HepG2 (cell line): ENCODE data around the gene TUBGCP6. TPM values are rescaled to one million over a fixed set of nuclear protein-coding genes. Genes with fewer than 3 reads are reported as not detected.
A peak's percentile ranks its signal among the peaks of the same experiment; 100 is the strongest.

ENCODE experiments used
- ADNP ChIP-seq: sonication (generic); formaldehyde crosslinking; IDR thresholded peaks from 2 replicates; pipeline ENCODE4 v1.4.0; 2020; ENCODE audit warnings: missing genetic modification reagents
- BRD4 ChIP-seq: sonication (generic); formaldehyde crosslinking; IDR thresholded peaks from 2 replicates; pipeline ENCODE4 v1.4.0; 2020; ENCODE audit warnings: missing genetic modification reagents
- CREM ChIP-seq, 2 experiments: sonication (generic) in 1 of 2; formaldehyde crosslinking in 1 of 2; IDR thresholded peaks; 2 replicates each; pipeline versions ENCODE4 v1.4.0 to v1.6.1; 2016 to 2020; ENCODE audit warnings: antibody characterized with exemption in 1 of 2, mild to moderate bottlenecking in 1 of 2, missing genetic modification reagents in 1 of 2
- HMG20B ChIP-seq: conservative IDR thresholded peaks from 2 replicates; pipeline ENCODE4 v1.6.1; 2016; ENCODE audit warnings: missing genetic modification reagents, missing compliant biosample characterization
- MTF1 ChIP-seq: sonication (generic); formaldehyde crosslinking; IDR thresholded peaks from 2 replicates; pipeline ENCODE4 v1.5.0; 2020; ENCODE audit warnings: missing genetic modification reagents
- PHF5A ChIP-seq: IDR thresholded peaks from one replicate; pipeline ENCODE4 v1.6.1; 2018; ENCODE audit warnings: low read depth, missing genetic modification reagents; ENCODE audit not compliant: unreplicated experiment
- PRDM15 ChIP-seq: sonication (generic); formaldehyde crosslinking; IDR thresholded peaks from 2 replicates; pipeline ENCODE4 v1.4.0; 2020; ENCODE audit warnings: missing genetic modification reagents
- SAFB2 ChIP-seq: sonication (generic); formaldehyde crosslinking; IDR thresholded peaks from 2 replicates; pipeline ENCODE4 v1.5.1; 2020; ENCODE audit warnings: missing genetic modification reagents, low read depth, mild to moderate bottlenecking, borderline replicate concordance
- SMARCC2 ChIP-seq: fragments of 450-650 bp; IDR thresholded peaks from 2 replicates; pipeline ENCODE4 v1.6.1; 2017; ENCODE audit warnings: antibody characterized with exemption, mild to moderate bottlenecking
- TRAFD1 ChIP-seq: sonication (generic); formaldehyde crosslinking; IDR thresholded peaks from 2 replicates; pipeline ENCODE4 v1.5.1; 2020; ENCODE audit warnings: missing genetic modification reagents, mild to moderate bottlenecking, borderline replicate concordance
- YY1 ChIP-seq: IDR thresholded peaks from 2 replicates; pipeline ENCODE4 v1.6.1; 2011; ENCODE audit warnings: low read length, low read depth, moderate library complexity, mild to moderate bottlenecking; ENCODE audit not compliant: insufficient read depth, insufficient replicate concordance
- ZFP41 ChIP-seq: sonication (generic); formaldehyde crosslinking; IDR thresholded peaks from 2 replicates; pipeline ENCODE4 v1.4.0; 2020; ENCODE audit warnings: mild to moderate bottlenecking, missing genetic modification reagents, borderline replicate concordance
- ZNF580 ChIP-seq: IDR thresholded peaks from 2 replicates; pipeline ENCODE4 v1.6.1; 2016; ENCODE audit warnings: low read depth, borderline replicate concordance
- ZSCAN22 ChIP-seq: sonication (generic); formaldehyde crosslinking; IDR thresholded peaks from 2 replicates; pipeline ENCODE4 v1.4.0; 2020; ENCODE audit warnings: mild to moderate bottlenecking, missing genetic modification reagents
- ZSCAN5A ChIP-seq: sonication (generic); formaldehyde crosslinking; IDR thresholded peaks from 2 replicates; pipeline ENCODE4 v1.8.0; 2022; ENCODE audit warnings: mild to moderate bottlenecking, missing genetic modification reagents, borderline replicate concordance
- polyA plus RNA-seq, 8 experiments: library from polyadenylated mRNA; depleted of rRNA in 3 of 8; stranded (reverse) in 7 of 8; unstranded in 1 of 8; fragments of >200 nt; fragmentation: Illumina TruSeq in 4 of 8; extraction: Trizol in 4 of 8; gene quantifications; 2 replicates each; pipeline versions ENCODE4 v1.2.1 to v1.2.3, GENCODE V29; 2011 to 2016; ENCODE audit warnings: low read depth in 4 of 8, missing spikeins in 1 of 8, mixed read lengths in 1 of 8; ENCODE audit not compliant: insufficient read depth in 1 of 8
- total RNA-seq, 5 experiments: library from RNA; depleted of rRNA; stranded (reverse); fragments of >200 nt; fragmentation: Illumina TruSeq; extraction: Trizol; gene quantifications; 2 replicates each; pipeline ENCODE4 v1.2.3, GENCODE V29; 2016; ENCODE audit warnings: low read depth in 1 of 5

The TUBGCP6 gene
- total and polyA plus RNA-seq, 2 of the 13 experiments (the other 11 are each of a cell fraction or from before 2014, with no cell fraction given): 14.6 to 15.7 TPM

GRCh38 chr22:50293441-50294318 lies 48.9 kb upstream of the TUBGCP6 start (continued):
- no peak for TF ChIP-seq PRDM15 (CRISPR knock-in tag)
- no peak for TF ChIP-seq SAFB2
- TF ChIP-seq ZSCAN5A (CRISPR knock-in tag): no peak
- TF ChIP-seq BRD4 (CRISPR knock-in tag): peak; percentile 97
- peak; percentile 41; the same call in 1 of the 2 replicates for TF ChIP-seq ZFP41
- no peak for TF ChIP-seq YY1
- no peak for TF ChIP-seq PHF5A
- TF ChIP-seq MTF1 (CRISPR knock-in tag): no peak
- no peak; the same call in 1 of the 2 replicates for TF ChIP-seq ADNP (CRISPR knock-in tag)
- peak; percentile 26; the same call in 1 of the 2 replicates for TF ChIP-seq HMG20B (CRISPR knock-in tag)
- TF ChIP-seq ZSCAN22 (CRISPR knock-in tag): no peak
- TF ChIP-seq TRAFD1 (CRISPR knock-in tag): no peak
- 0 out of 2 replicates have a peak, but pooled peaks have one; percentile 49 for TF ChIP-seq CREM (IDR thresholded peaks at IDR 0.05)
- TF ChIP-seq CREM (CRISPR knock-in tag; IDR thresholded peaks at IDR 0.05): no peak
- no peak; the same call in 1 of the 2 replicates for TF ChIP-seq ZNF580
- TF ChIP-seq SMARCC2: no peak
